HEK293 (cell line): ENCODE data around the gene ACTG1.
A peak's percentile ranks its signal among the peaks of the same experiment; 100 is the strongest.

Source experiments
- AEBP2 ChIP-seq: fragments of 450-650 bp; formaldehyde crosslinking; IDR thresholded peaks from 2 replicates; pipeline ENCODE4 v1.5.1; 2016; ENCODE audit warnings: missing biosample characterization, missing genetic modification characterization, borderline replicate concordance
- BCL6B ChIP-seq: fragments of 450-650 bp; formaldehyde crosslinking; IDR thresholded peaks from 2 replicates; pipeline ENCODE4 v1.5.1; 2017; ENCODE audit warnings: missing biosample characterization, missing genetic modification characterization
- GFI1B ChIP-seq: fragments of 450-650 bp; formaldehyde crosslinking; IDR thresholded peaks from 2 replicates; pipeline ENCODE4 v1.5.1; 2016; ENCODE audit warnings: missing biosample characterization, missing genetic modification characterization
- GLI2 ChIP-seq: fragments of 450-650 bp; formaldehyde crosslinking; IDR thresholded peaks from 2 replicates; pipeline ENCODE4; 2017; ENCODE audit warnings: missing biosample characterization, missing genetic modification characterization, low read depth, borderline replicate concordance
- KLF17 ChIP-seq: fragments of 450-650 bp; formaldehyde crosslinking; IDR thresholded peaks from 2 replicates; pipeline ENCODE4 v1.5.1; 2016; ENCODE audit warnings: missing biosample characterization, missing genetic modification characterization
- KLF8 ChIP-seq: fragments of 450-650 bp; formaldehyde crosslinking; IDR thresholded peaks from 2 replicates; pipeline ENCODE4 v1.5.1; 2016; ENCODE audit warnings: missing biosample characterization, missing genetic modification characterization
- KLF9 ChIP-seq: fragments of 450-650 bp; formaldehyde crosslinking; IDR thresholded peaks from 2 replicates; pipeline ENCODE4 v1.5.1; 2016; ENCODE audit warnings: missing biosample characterization, missing genetic modification characterization, low read depth
- REPIN1 ChIP-seq: fragments of 450-650 bp; formaldehyde crosslinking; IDR thresholded peaks from 2 replicates; pipeline ENCODE4 v1.5.1; 2017; ENCODE audit warnings: missing biosample characterization, missing genetic modification characterization, low read depth
- SCRT1 ChIP-seq: fragments of 450-650 bp; formaldehyde crosslinking; IDR thresholded peaks from 2 replicates; pipeline ENCODE4 v1.5.1; 2016; ENCODE audit warnings: missing biosample characterization, missing genetic modification characterization, borderline replicate concordance
- SP7 ChIP-seq: fragments of 450-650 bp; formaldehyde crosslinking; IDR thresholded peaks from 2 replicates; pipeline ENCODE4 v1.5.1; 2016; ENCODE audit warnings: missing biosample characterization, missing genetic modification characterization
- ZNF10 ChIP-seq: fragments of 450-650 bp; formaldehyde crosslinking; IDR thresholded peaks from 2 replicates; pipeline ENCODE4 v1.5.1; 2017; ENCODE audit warnings: missing biosample characterization, missing genetic modification characterization
- ZNF148 ChIP-seq: fragments of 450-650 bp; formaldehyde crosslinking; IDR thresholded peaks from 2 replicates; pipeline ENCODE4 v1.5.0; 2017; ENCODE audit warnings: missing biosample characterization, missing genetic modification characterization, borderline replicate concordance
- ZNF157 ChIP-seq: fragments of 450-650 bp; formaldehyde crosslinking; IDR thresholded peaks from 2 replicates; pipeline ENCODE4 v1.5.1; 2016; ENCODE audit warnings: missing biosample characterization, missing genetic modification characterization
- ZNF19 ChIP-seq: fragments of 450-650 bp; formaldehyde crosslinking; IDR thresholded peaks from 2 replicates; pipeline ENCODE4; 2016; ENCODE audit warnings: missing biosample characterization, missing genetic modification characterization, low read depth
- ZNF221 ChIP-seq: fragments of 450-650 bp; formaldehyde crosslinking; IDR thresholded peaks from 2 replicates; pipeline ENCODE4 v1.5.1; 2017; ENCODE audit warnings: missing biosample characterization, missing genetic modification characterization, borderline replicate concordance
- ZNF24 ChIP-seq: fragments of 450-650 bp; formaldehyde crosslinking; IDR thresholded peaks from 2 replicates; pipeline ENCODE4 v1.5.1; 2016; ENCODE audit warnings: missing biosample characterization, missing genetic modification characterization
- ZNF266 ChIP-seq: fragments of 450-650 bp; formaldehyde crosslinking; IDR thresholded peaks from 2 replicates; pipeline ENCODE4 v1.5.1; 2016; ENCODE audit warnings: missing biosample characterization, missing genetic modification characterization, low read depth
- ZNF366 ChIP-seq: fragments of 450-650 bp; formaldehyde crosslinking; conservative IDR thresholded peaks from 2 replicates; pipeline ENCODE4 v1.5.1; 2016; ENCODE audit warnings: missing biosample characterization, missing genetic modification characterization
- ZNF416 ChIP-seq: fragments of 450-650 bp; formaldehyde crosslinking; IDR thresholded peaks from 2 replicates; pipeline ENCODE4 v1.5.1; 2016; ENCODE audit warnings: missing biosample characterization, missing genetic modification characterization
- ZNF488 ChIP-seq: fragments of 450-650 bp; formaldehyde crosslinking; IDR thresholded peaks from 2 replicates; pipeline ENCODE4 v1.5.1; 2016; ENCODE audit warnings: missing biosample characterization, missing genetic modification characterization
- ZNF501 ChIP-seq: fragments of 450-650 bp; formaldehyde crosslinking; IDR thresholded peaks from 2 replicates; pipeline ENCODE4 v1.5.1; 2016; ENCODE audit warnings: missing biosample characterization, missing genetic modification characterization
- ZNF548 ChIP-seq: fragments of 450-650 bp; formaldehyde crosslinking; IDR thresholded peaks from 2 replicates; pipeline ENCODE4 v1.5.1; 2016; ENCODE audit warnings: missing biosample characterization, missing genetic modification characterization
- ZNF558 ChIP-seq: fragments of 450-650 bp; formaldehyde crosslinking; IDR thresholded peaks from 2 replicates; pipeline ENCODE4 v1.5.1; 2016; ENCODE audit warnings: missing biosample characterization, missing genetic modification characterization
- ZNF580 ChIP-seq: fragments of 450-650 bp; formaldehyde crosslinking; IDR thresholded peaks from 2 replicates; pipeline ENCODE4 v1.5.1; 2016; ENCODE audit warnings: missing biosample characterization, missing genetic modification characterization
- ZNF585B ChIP-seq: fragments of 450-650 bp; formaldehyde crosslinking; IDR thresholded peaks from 2 replicates; pipeline ENCODE4 v1.5.1; 2016; ENCODE audit warnings: missing biosample characterization, missing genetic modification characterization
- ZNF600 ChIP-seq: fragments of 450-650 bp; formaldehyde crosslinking; IDR thresholded peaks from 2 replicates; pipeline ENCODE4 v1.5.1; 2016; ENCODE audit warnings: missing biosample characterization, missing genetic modification characterization
- ZNF629 ChIP-seq: fragments of 450-650 bp; formaldehyde crosslinking; IDR thresholded peaks from 2 replicates; pipeline ENCODE4 v1.5.1; 2017; ENCODE audit warnings: missing biosample characterization, missing genetic modification characterization
- ZNF670 ChIP-seq: fragments of 450-650 bp; formaldehyde crosslinking; IDR thresholded peaks from 2 replicates; pipeline ENCODE4 v1.5.1; 2016; ENCODE audit warnings: missing biosample characterization, missing genetic modification characterization, low read depth
- ZNF677 ChIP-seq: fragments of 450-650 bp; IDR thresholded peaks from 2 replicates; pipeline ENCODE4 v1.5.0; 2018; ENCODE audit warnings: missing biosample characterization, mild to moderate bottlenecking, missing genetic modification characterization, moderate library complexity
- ZNF747 ChIP-seq: fragments of 450-650 bp; formaldehyde crosslinking; IDR thresholded peaks from 2 replicates; pipeline ENCODE4 v1.5.1; 2016; ENCODE audit warnings: missing biosample characterization, missing genetic modification characterization
- ZSCAN4 ChIP-seq: fragments of 450-650 bp; formaldehyde crosslinking; IDR thresholded peaks from 2 replicates; pipeline ENCODE4 v1.5.1; 2017; ENCODE audit warnings: missing biosample characterization, missing genetic modification characterization

Gene ACTG1

GRCh38 chr17:81552244-81553017 lies 39.8 kb upstream of the ACTG1 start, which contains the start of gene FAAP100 (continued):
- TF ChIP-seq AEBP2, result no peak
- no peak for TF ChIP-seq ZNF677 (tag by site-specific recombination)
- TF ChIP-seq ZNF19 (tag by site-specific recombination), result no peak
- TF ChIP-seq ZNF10 (tag by site-specific recombination), result no peak
- TF ChIP-seq ZNF558, result no peak
- no peak for TF ChIP-seq ZNF266 (tag by site-specific recombination)
- no peak for TF ChIP-seq ZNF148
- TF ChIP-seq ZNF366, result 0 out of 2 replicates have a peak, but pooled peaks have one; percentile 30
- TF ChIP-seq ZNF580 (tag by site-specific recombination), result no peak
- TF ChIP-seq BCL6B (tag by site-specific recombination), result no peak
- TF ChIP-seq KLF9 (tag by site-specific recombination), result peak; percentile 49; the same call in 1 of the 2 replicates
- no peak for TF ChIP-seq ZNF670 (tag by site-specific recombination)
- peak; percentile 49; the same call in 1 of the 2 replicates for TF ChIP-seq ZNF501 (tag by site-specific recombination)
- no peak for TF ChIP-seq REPIN1
- no peak for TF ChIP-seq ZNF24
- TF ChIP-seq ZNF548 (tag by site-specific recombination), result no peak
- TF ChIP-seq SCRT1 (tag by site-specific recombination), result no peak
- TF ChIP-seq KLF8 (tag by site-specific recombination), result peak; percentile 75
- no peak for TF ChIP-seq ZNF585B
- no peak for TF ChIP-seq GLI2 (tag by site-specific recombination)
- TF ChIP-seq KLF17, result peak; percentile 49
- no peak for TF ChIP-seq ZNF416 (tag by site-specific recombination)
- 0 out of 2 replicates have a peak, but pooled peaks have one; percentile 36 for TF ChIP-seq ZNF629 (tag by site-specific recombination)
- TF ChIP-seq ZSCAN4, result no peak
- no peak for TF ChIP-seq ZNF488
- no peak; the same call in 1 of the 2 replicates for TF ChIP-seq ZNF600 (tag by site-specific recombination)
- no peak for TF ChIP-seq ZNF221 (tag by site-specific recombination)
- TF ChIP-seq ZNF157 (tag by site-specific recombination), result no peak
- no peak for TF ChIP-seq ZNF747 (tag by site-specific recombination)
- TF ChIP-seq SP7 (tag by site-specific recombination), result peak; percentile 66
- no peak for TF ChIP-seq GFI1B (tag by site-specific recombination)
